Stimulated activated CD8-positive, alpha-beta memory T cell treated with anti-CD3 and anti-CD28 coated beads, Interleukin-7, amount 100 ng/mL, for 4 hours (primary cell): ENCODE measurements around the gene HCN1.

Experiments
- DNase-seq, 2 donors: peaks; one replicate each; pipeline ENCODE4 v3.0.0-alpha.2; 2020; ENCODE audit warnings: low read depth in 2 of 2

Gene HCN1

DNA sequence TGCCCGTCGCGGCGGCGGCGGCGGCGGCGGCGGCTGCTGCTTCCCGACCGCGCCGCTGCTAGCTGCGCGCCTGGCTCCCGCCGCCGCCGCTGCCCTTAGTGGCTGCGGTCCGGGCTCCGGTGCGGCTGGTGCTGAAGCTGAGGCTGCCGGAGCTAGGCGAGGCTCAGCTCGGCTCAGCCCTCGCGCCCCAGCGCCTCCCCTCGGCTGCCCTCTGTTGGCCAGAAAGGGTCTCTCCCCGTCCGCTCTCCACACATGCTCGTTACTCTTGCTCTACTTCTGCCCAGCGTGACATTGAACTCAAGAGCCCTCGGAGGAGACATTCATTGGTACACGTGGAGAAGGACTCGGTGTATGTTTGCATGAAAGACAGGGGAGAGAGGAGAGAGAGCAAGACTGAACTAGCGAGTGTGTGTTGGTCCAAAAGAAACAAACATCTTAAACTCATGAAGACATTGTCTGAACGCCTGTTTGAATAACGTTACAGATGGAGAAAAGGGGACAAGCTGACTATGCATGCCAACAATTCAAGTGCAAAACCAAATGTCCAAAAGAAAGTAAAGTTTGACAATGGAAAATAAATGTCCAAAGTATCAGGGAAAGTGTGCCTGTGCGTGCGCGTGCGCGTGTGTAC lies at the start of gene HCN1:
Gene HCN1, minus strand, starts transcription at position 175 of the 631 bp plus-strand sequence.
- DNase-seq = no peak

DNA sequence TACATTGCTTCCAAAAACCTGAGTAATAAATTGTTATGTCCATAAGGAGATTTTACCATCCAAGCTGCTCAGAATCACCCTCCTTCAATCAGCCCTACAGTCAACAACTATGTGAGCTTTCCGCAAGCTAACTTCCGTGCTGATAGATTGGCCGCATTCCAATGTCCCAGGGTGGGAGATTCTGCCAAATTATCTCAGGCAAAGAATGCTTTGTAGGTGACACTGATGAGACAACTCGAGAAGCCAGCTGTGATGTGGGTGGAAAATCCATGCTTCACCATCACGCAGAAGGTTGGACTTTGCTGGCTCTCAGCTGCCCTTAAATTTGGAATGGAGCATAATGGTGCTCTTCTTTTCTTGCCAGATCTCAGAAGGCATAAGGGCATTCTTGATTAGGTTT lies 44.9 kb upstream of the HCN1 start:
- no peak for DNase-seq

DNA sequence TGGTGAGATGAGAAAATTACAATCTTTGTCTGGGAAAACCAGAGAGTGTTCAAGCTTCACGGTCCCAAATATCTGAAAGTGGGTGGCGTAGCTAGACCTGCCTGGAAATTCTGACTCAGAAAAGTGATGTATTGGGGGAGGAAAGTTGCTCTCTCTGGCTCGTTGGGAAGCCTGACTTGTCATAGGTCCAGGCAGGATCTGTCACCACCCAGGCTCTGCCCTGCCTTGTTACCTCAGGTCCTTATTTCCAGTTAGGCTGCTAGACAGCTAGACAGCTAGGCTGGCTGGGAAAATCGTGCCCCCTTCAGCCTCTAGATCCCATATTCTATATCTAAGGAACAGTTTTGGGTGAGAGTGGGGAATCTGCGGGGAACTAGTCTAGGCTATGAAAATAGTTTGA lies 41.0 kb upstream of the HCN1 start:
- no peak for DNase-seq

GRCh38 chr5:45725537-45725936 lies 29.4 kb upstream of the HCN1 start:
- DNase-seq = no peak

GRCh38 chr5:45697201-45697600 lies 1.0 kb upstream of the HCN1 start:
- no peak for DNase-seq

- no peak for DNase-seq
Measured at GRCh38 chr5:45695804-45696156, 400 bp downstream of the HCN1 start.

DNA sequence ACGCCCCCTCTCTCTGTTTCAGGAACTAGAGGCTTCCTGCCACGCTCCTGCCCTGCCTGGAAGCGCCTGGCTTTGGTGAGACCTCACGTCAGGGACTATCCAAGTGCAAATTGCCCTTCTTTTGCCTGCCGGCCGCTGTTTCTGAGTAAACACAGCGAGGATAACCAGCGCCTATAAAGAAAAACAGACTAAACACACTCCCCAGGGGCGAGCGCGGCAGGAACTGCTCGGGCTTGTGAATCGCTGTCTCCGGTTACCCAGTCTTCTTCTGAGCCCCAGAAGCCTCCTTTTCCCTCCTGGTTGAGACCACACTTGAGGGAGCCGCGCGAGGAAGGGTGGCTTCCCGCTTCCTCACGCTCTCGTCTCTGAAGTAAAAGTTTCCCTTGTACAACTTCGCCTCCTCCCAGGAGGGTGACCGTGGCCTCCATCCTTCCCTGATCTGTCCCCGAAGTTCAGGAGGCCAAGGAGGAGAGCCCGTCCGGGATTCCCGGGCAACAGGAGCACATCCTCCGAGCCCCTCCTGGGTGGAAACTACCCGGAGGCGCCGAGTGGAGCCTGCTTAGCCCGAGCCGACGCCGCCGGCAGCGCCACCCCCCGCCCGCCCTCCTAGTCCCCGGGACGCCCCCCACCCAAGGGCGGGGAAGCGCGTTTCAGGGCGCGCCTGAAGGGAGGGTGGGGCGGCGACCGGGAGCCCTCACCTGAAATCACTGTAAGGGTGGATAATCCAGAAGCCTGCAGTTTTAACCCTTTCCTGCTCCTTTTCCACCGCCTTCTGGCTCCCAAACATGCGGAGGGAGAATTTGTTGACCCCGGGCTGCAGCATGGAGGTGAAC lies 993 bp downstream of the HCN1 start:
- DNase-seq = no peak

DNA sequence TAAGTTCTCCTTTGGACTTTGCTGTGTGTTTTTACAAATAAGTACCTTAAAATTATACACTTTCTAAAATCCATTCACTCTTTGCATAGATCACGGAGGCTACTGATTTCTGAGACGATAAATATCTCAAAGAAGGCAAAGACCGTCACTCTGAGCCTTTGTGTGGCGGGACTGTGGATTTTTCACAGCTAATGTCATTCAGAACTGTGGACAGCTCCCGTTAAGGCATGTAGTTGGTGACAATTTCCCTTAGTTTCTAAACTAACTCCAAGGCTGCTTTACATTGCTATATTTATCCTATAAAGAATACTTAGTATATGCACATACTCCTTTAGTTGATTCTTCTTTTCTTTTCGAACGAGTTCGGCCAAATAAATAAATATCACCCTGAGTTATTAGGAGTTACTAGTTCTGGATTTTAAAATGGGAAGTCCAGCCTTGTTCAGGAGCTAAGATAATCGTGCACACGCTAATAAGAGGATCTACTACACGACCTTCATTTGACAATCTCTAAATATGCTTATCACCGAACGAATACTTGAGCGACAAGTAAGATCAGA lies 1.8 kb downstream of the HCN1 start:
- no peak for DNase-seq

- no peak for DNase-seq
Measured at GRCh38 chr5:45692481-45692880, 3.7 kb downstream of the HCN1 start.

- DNase-seq = no peak
Measured at GRCh38 chr5:45691656-45692055, 4.5 kb downstream of the HCN1 start.

- no peak for DNase-seq
Measured at GRCh38 chr5:45687701-45688100, 8.5 kb downstream of the HCN1 start.

- no peak for DNase-seq
Measured at GRCh38 chr5:45686620-45687019, 9.6 kb downstream of the HCN1 start.

- no peak for DNase-seq
Measured at GRCh38 chr5:45684118-45684517, 12.1 kb downstream of the HCN1 start.

GRCh38 chr5:45680950-45681349 lies 15.2 kb downstream of the HCN1 start:
- DNase-seq = no peak

DNA sequence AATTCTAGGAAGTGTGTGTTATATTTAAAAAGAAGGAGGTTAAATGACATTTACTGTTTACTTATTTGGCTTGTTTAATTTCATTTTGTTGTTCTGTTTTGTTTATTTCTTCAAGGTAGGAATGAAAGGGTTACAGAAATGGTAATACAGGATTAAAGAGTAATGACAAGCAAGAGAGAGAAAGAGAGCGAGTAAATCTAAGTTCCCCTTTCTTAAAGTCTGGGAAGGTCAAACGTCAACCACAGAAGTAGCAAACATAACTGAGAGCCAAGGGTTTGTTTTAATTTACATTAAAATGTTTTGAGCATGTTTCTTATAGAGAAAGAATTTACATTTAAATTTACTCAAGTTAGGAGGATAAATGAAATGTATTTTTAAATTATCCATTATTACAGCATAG lies 18.7 kb downstream of the HCN1 start:
- DNase-seq = no peak

- DNase-seq = no peak
Measured at GRCh38 chr5:45672271-45672670, 23.9 kb downstream of the HCN1 start.

DNA sequence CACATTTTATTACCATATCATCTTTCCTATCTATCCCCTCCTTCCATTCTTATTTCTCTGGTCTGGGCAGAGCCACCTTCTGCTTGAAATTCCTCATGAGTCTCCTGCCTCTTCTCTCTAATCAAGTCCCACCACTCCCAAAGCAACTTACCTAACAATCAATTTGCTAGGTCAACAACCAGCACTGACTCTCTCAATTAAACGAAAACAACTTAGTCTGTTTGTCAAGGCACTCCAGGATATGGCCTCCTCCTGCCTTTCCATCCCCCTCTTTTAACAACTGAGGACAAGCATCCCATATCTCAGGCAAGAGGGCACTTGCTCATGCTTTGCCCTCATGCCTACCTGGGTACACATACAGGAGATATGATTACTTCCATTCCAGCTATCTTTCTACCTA lies 47.4 kb downstream of the HCN1 start:
- no peak for DNase-seq

- DNase-seq = no peak
Measured at GRCh38 chr5:45643056-45643455, 53.1 kb downstream of the HCN1 start.

DNA sequence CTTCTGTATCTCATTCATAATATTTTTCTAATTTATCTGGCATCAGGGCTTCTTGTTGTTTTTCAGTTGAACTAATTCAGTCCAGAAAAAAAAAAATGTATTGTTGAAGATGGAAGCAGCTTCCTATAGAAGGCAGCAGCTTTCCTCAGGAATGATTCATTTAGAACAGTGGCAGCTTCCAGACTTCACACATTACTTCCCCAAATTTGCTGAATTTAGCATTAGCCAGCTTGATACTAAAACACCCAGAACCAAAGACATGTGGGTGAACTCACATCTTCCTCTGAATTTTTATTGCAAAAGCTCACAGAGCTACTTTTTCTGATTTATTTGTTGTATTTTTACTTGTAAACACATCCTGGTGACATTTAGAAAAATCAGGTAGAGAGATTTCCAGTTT lies 53.8 kb downstream of the HCN1 start:
- no peak for DNase-seq

- DNase-seq = no peak
Measured at GRCh38 chr5:45639040-45639439, 57.1 kb downstream of the HCN1 start.

GRCh38 chr5:45627076-45627656 lies 69.0 kb downstream of the HCN1 start:
- no peak for DNase-seq

GRCh38 chr5:45623832-45624231 lies 72.3 kb downstream of the HCN1 start:
- DNase-seq = no peak

DNA sequence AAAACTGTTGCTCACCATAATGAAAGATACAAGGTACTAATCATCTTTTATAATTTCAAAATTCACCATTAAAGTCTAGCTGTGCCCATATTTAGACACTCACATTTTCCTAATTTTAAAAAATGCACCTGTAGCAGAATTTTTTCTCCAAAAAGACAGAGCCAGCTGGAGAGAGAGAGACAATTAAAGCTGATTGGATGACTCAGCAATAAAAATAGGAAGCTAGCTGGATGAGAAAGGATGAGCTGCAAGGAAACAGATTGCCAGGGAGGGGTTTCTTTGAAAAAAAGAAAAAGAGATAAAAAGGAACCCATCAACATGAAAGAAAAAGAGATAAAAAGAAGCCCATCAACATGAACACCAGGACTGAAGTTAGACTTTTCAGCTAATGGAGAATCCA lies 73.8 kb downstream of the HCN1 start:
- no peak for DNase-seq
